HepG2 (cell line): ENCODE measurements around the gene MAP2K5. TPM values are rescaled to one million over a fixed set of nuclear protein-coding genes. Genes with fewer than 3 reads are reported as not detected.

Experiments used
- ATF7 ChIP-seq, 2 experiments: fragments of 450-650 bp in 1 of 2; sonication (generic) in 1 of 2; formaldehyde crosslinking in 1 of 2; IDR thresholded peaks; 2 replicates each; pipeline versions ENCODE4 v1.4.0 to v1.6.1; 2016 to 2020; ENCODE audit warnings: antibody characterized with exemption in 1 of 2, mild to moderate bottlenecking in 1 of 2, missing genetic modification reagents in 1 of 2
- ATF7-NPFF ChIP-seq: sonication (generic); formaldehyde crosslinking; IDR thresholded peaks from 2 replicates; pipeline ENCODE4 v1.8.1; 2023; ENCODE audit warnings: mild to moderate bottlenecking, low read depth, missing genetic modification reagents, moderate library complexity
- ISL2 ChIP-seq: sonication (generic); formaldehyde crosslinking; IDR thresholded peaks from 2 replicates; pipeline ENCODE4 v1.5.0; 2020; ENCODE audit warnings: missing genetic modification reagents
- MEF2D ChIP-seq: sonication (generic); formaldehyde crosslinking; IDR thresholded peaks from 2 replicates; pipeline ENCODE4 v1.5.1; 2020; ENCODE audit warnings: mild to moderate bottlenecking, missing genetic modification reagents
- PAF1 ChIP-seq: IDR thresholded peaks from 2 replicates; pipeline ENCODE4 v1.6.1; 2016; ENCODE audit warnings: missing genetic modification reagents, missing compliant biosample characterization
- SIX4 ChIP-seq: sonication (generic); formaldehyde crosslinking; IDR thresholded peaks from 2 replicates; pipeline ENCODE4 v1.4.0; 2020; ENCODE audit warnings: missing genetic modification reagents
- ZNF292 ChIP-seq: sonication (generic); formaldehyde crosslinking; IDR thresholded peaks from 2 replicates; pipeline ENCODE4 v1.8.1; 2022; ENCODE audit warnings: mild to moderate bottlenecking, low read depth, missing genetic modification reagents, borderline replicate concordance
- ZNF883 ChIP-seq: sonication (generic); formaldehyde crosslinking; IDR thresholded peaks from 2 replicates; pipeline ENCODE4 v1.5.1; 2020; ENCODE audit warnings: mild to moderate bottlenecking, missing genetic modification reagents; ENCODE audit errors: not compliant biosample characterization
- polyA plus RNA-seq, 8 experiments: library from polyadenylated mRNA; depleted of rRNA in 3 of 8; stranded (reverse) in 7 of 8; unstranded in 1 of 8; fragments of >200 nt; fragmentation: Illumina TruSeq in 4 of 8; extraction: Trizol in 4 of 8; gene quantifications; 2 replicates each; pipeline versions ENCODE4 v1.2.1 to v1.2.3, GENCODE V29; 2011 to 2016; ENCODE audit warnings: low read depth in 4 of 8, missing spikeins in 1 of 8, mixed read lengths in 1 of 8; ENCODE audit not compliant: insufficient read depth in 1 of 8
- total RNA-seq, 5 experiments: library from RNA; depleted of rRNA; stranded (reverse); fragments of >200 nt; fragmentation: Illumina TruSeq; extraction: Trizol; gene quantifications; 2 replicates each; pipeline ENCODE4 v1.2.3, GENCODE V29; 2016; ENCODE audit warnings: low read depth in 1 of 5
- TF ChIP-seq, protein P1 (sequence below): sonication (generic); formaldehyde crosslinking; IDR thresholded peaks from 2 replicates; pipeline ENCODE4 v1.4.0; 2020; ENCODE audit warnings: missing genetic modification reagents, borderline replicate concordance
- TF ChIP-seq, protein P2 (sequence below): sonication (generic); formaldehyde crosslinking; IDR thresholded peaks from 2 replicates; pipeline ENCODE4 v1.4.0; 2020; ENCODE audit warnings: missing genetic modification reagents
- TF ChIP-seq, protein P3 (sequence below), 2 experiments: sonication (generic) in 1 of 2; formaldehyde crosslinking in 1 of 2; IDR thresholded peaks; 2 replicates each; pipeline versions ENCODE4 v1.4.0 to v1.6.1; 2018 to 2020; ENCODE audit warnings: missing genetic modification reagents in 2 of 2, borderline replicate concordance in 1 of 2, low read depth in 1 of 2, mild to moderate bottlenecking in 1 of 2, missing biosample characterization in 1 of 2
- TF ChIP-seq, protein P4 (sequence below): sonication (generic); formaldehyde crosslinking; IDR thresholded peaks from 2 replicates; pipeline ENCODE4 v1.9.0; 2022; ENCODE audit warnings: low read depth, missing genetic modification reagents
- TF ChIP-seq, protein P5 (sequence below), 2 experiments: IDR thresholded peaks; 2 replicates each; pipeline ENCODE4 v1.6.1; 2011 to 2012; ENCODE audit warnings: low read length in 2 of 2, borderline replicate concordance in 1 of 2, low read depth in 1 of 2, mild to moderate bottlenecking in 1 of 2, moderate library complexity in 1 of 2

Gene MAP2K5
- total and polyA plus RNA-seq, 2 of the 13 experiments (the other 11 are each of a cell fraction or from before 2014, with no cell fraction given): 4.0 to 4.3 TPM

DNA sequence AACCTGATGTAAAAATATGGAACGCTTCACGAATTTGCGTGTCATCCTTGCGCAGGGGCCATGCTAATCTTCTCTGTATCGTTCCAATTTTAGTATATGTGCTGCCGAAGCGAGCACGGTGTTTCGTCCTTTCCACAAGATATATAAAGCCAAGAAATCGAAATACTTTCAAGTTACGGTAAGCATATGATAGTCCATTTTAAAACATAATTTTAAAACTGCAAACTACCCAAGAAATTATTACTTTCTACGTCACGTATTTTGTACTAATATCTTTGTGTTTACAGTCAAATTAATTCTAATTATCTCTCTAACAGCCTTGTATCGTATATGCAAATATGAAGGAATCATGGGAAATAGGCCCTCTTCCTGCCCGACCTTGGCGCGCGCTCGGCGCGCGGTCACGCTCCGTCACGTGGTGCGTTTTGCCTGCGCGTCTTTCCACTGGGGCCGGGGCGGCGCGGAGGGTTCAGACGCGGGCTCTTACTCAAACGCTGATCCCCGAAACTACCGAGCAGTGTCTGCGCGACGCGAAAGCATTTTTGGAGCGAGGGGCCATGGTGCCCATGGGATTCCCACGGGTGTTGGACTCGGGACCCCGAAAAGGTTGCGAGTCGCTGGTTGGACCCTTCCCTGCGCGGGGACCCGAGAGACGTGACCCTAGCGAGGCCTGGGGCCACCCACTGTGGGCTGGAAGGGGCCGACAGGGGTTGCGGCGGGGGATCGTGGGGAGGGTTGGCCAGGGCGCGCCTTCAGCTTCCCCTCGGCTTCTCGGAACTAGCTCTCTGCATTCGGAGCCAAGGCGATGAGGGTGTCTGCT lies 297.6 kb downstream of the MAP2K5 start, which contains the start of gene RNU6-1 (continued):
- TF ChIP-seq ATF7-NPFF (CRISPR knock-in tag) (no peak; the same call in 1 of the 2 replicates), ZNF883 (CRISPR knock-in tag) (no peak), ATF7 (IDR thresholded peaks at IDR 0.05) (no peak), ATF7 (CRISPR knock-in tag; IDR thresholded peaks at IDR 0.05) (no peak), SIX4 (no peak), ISL2 (CRISPR knock-in tag) (no peak; the same call in 1 of the 2 replicates), PAF1 (no peak), ZNF292 (CRISPR knock-in tag) (peak; percentile 66; the same call in 1 of the 2 replicates), MEF2D (CRISPR knock-in tag) (no peak)
- TF ChIP-seq, protein P1, sequence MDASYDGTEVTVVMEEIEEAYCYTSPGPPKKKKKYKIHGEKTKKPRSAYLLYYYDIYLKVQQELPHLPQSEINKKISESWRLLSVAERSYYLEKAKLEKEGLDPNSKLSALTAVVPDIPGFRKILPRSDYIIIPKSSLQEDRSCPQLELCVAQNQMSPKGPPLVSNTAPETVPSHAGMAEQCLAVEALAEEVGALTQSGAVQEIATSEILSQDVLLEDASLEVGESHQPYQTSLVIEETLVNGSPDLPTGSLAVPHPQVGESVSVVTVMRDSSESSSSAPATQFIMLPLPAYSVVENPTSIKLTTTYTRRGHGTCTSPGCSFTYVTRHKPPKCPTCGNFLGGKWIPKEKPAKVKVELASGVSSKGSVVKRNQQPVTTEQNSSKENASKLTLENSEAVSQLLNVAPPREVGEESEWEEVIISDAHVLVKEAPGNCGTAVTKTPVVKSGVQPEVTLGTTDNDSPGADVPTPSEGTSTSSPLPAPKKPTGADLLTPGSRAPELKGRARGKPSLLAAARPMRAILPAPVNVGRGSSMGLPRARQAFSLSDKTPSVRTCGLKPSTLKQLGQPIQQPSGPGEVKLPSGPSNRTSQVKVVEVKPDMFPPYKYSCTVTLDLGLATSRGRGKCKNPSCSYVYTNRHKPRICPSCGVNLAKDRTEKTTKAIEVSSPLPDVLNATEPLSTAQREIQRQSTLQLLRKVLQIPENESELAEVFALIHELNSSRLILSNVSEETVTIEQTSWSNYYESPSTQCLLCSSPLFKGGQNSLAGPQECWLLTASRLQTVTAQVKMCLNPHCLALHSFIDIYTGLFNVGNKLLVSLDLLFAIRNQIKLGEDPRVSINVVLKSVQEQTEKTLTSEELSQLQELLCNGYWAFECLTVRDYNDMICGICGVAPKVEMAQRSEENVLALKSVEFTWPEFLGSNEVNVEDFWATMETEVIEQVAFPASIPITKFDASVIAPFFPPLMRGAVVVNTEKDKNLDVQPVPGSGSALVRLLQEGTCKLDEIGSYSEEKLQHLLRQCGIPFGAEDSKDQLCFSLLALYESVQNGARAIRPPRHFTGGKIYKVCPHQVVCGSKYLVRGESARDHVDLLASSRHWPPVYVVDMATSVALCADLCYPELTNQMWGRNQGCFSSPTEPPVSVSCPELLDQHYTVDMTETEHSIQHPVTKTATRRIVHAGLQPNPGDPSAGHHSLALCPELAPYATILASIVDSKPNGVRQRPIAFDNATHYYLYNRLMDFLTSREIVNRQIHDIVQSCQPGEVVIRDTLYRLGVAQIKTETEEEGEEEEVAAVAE: no peak
- TF ChIP-seq, protein P2, sequence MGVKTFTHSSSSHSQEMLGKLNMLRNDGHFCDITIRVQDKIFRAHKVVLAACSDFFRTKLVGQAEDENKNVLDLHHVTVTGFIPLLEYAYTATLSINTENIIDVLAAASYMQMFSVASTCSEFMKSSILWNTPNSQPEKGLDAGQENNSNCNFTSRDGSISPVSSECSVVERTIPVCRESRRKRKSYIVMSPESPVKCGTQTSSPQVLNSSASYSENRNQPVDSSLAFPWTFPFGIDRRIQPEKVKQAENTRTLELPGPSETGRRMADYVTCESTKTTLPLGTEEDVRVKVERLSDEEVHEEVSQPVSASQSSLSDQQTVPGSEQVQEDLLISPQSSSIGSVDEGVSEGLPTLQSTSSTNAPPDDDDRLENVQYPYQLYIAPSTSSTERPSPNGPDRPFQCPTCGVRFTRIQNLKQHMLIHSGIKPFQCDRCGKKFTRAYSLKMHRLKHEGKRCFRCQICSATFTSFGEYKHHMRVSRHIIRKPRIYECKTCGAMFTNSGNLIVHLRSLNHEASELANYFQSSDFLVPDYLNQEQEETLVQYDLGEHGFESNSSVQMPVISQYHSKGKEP (CRISPR knock-in tag): no peak
- TF ChIP-seq, protein P3, sequence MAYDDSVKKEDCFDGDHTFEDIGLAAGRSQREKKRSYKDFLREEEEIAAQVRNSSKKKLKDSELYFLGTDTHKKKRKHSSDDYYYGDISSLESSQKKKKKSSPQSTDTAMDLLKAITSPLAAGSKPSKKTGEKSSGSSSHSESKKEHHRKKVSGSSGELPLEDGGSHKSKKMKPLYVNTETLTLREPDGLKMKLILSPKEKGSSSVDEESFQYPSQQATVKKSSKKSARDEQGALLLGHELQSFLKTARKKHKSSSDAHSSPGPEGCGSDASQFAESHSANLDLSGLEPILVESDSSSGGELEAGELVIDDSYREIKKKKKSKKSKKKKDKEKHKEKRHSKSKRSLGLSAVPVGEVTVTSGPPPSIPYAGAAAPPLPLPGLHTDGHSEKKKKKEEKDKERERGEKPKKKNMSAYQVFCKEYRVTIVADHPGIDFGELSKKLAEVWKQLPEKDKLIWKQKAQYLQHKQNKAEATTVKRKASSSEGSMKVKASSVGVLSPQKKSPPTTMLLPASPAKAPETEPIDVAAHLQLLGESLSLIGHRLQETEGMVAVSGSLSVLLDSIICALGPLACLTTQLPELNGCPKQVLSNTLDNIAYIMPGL (CRISPR knock-in tag; IDR thresholded peaks at IDR 0.05; ENCODE audit: borderline replicate concordance in 1 of 2, low read depth in 1 of 2): peak; percentile 91 to 97
- TF ChIP-seq, protein P4, sequence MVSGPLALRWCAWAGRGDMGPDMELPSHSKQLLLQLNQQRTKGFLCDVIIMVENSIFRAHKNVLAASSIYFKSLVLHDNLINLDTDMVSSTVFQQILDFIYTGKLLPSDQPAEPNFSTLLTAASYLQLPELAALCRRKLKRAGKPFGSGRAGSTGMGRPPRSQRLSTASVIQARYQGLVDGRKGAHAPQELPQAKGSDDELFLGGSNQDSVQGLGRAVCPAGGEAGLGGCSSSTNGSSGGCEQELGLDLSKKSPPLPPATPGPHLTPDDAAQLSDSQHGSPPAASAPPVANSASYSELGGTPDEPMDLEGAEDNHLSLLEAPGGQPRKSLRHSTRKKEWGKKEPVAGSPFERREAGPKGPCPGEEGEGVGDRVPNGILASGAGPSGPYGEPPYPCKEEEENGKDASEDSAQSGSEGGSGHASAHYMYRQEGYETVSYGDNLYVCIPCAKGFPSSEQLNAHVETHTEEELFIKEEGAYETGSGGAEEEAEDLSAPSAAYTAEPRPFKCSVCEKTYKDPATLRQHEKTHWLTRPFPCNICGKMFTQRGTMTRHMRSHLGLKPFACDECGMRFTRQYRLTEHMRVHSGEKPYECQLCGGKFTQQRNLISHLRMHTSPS: no peak
- TF ChIP-seq, protein P5, sequence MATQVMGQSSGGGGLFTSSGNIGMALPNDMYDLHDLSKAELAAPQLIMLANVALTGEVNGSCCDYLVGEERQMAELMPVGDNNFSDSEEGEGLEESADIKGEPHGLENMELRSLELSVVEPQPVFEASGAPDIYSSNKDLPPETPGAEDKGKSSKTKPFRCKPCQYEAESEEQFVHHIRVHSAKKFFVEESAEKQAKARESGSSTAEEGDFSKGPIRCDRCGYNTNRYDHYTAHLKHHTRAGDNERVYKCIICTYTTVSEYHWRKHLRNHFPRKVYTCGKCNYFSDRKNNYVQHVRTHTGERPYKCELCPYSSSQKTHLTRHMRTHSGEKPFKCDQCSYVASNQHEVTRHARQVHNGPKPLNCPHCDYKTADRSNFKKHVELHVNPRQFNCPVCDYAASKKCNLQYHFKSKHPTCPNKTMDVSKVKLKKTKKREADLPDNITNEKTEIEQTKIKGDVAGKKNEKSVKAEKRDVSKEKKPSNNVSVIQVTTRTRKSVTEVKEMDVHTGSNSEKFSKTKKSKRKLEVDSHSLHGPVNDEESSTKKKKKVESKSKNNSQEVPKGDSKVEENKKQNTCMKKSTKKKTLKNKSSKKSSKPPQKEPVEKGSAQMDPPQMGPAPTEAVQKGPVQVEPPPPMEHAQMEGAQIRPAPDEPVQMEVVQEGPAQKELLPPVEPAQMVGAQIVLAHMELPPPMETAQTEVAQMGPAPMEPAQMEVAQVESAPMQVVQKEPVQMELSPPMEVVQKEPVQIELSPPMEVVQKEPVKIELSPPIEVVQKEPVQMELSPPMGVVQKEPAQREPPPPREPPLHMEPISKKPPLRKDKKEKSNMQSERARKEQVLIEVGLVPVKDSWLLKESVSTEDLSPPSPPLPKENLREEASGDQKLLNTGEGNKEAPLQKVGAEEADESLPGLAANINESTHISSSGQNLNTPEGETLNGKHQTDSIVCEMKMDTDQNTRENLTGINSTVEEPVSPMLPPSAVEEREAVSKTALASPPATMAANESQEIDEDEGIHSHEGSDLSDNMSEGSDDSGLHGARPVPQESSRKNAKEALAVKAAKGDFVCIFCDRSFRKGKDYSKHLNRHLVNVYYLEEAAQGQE (IDR thresholded peaks at IDR 0.05; ENCODE audit: borderline replicate concordance in 1 of 2, low read depth in 1 of 2, low read length in 2 of 2): peak in 1 of 2 experiments; percentile 17; a peak in 1 of 4 replicates
